Measurements from ENCODE around the gene CEP350.

Gene CEP350

GRCh38 chr1:179969962-179970361 is 15.4 kb downstream of the CEP350 start:
- no CpG with 5 or more reads among the region's 1 CpG for WGBS
- Histone ChIP-seq H3K9me3 (ENCODE audit: insufficient read depth, low read depth, low read length) (no peaks in the 10 kb centered on the region; the same call in 1 of the 2 replicates), H3K36me3 (ENCODE audit: insufficient read depth, low read length) (no peaks in the 10 kb centered on the region; the same call in 1 of the 2 replicates), H3K27ac (ENCODE audit: low read depth, low read length) (no peak overlapping the region), H3K27me3 (ENCODE audit: insufficient read depth, low read length) (no peaks in the 10 kb centered on the region), H3K4me1 (ENCODE audit: insufficient read depth, low read length) (no peaks in the 10 kb centered on the region; the same call in 1 of the 2 replicates), H3K4me3 (ENCODE audit: low read length) (no peak overlapping the region), H3K9ac (ENCODE audit: low read depth, low read length) (no peak overlapping the region)

GRCh38 chr1:179971563-179972496 is 17.2 kb downstream of the CEP350 start:
- H3K4me1 ChIP-seq (ENCODE audit: insufficient read depth, low read length) = peaks cover 4% of the 10 kb centered on the region; the same call in 1 of the 2 replicates
- H3K9ac ChIP-seq (ENCODE audit: low read depth, low read length) = no peak overlapping the region
- no peak overlapping the region for H3K4me3 ChIP-seq (ENCODE audit: low read length)
- no peaks in the 10 kb centered on the region; the same call in 1 of the 2 replicates for H3K36me3 ChIP-seq (ENCODE audit: insufficient read depth, low read length)
- 79% methylated on average over 5 of the region's 5 CpGs for WGBS
- no peak overlapping the region for H3K27ac ChIP-seq (ENCODE audit: low read depth, low read length)
- H3K27me3 ChIP-seq (ENCODE audit: insufficient read depth, low read length) = no peaks in the 10 kb centered on the region
- no peaks in the 10 kb centered on the region; the same call in 1 of the 2 replicates for H3K9me3 ChIP-seq (ENCODE audit: insufficient read depth, low read depth, low read length)

GRCh38 chr1:179973198-179974110 is 18.8 kb downstream of the CEP350 start:
- Histone ChIP-seq H3K36me3 (ENCODE audit: insufficient read depth, low read length) (no peaks in the 10 kb centered on the region; the same call in 1 of the 2 replicates), H3K9ac (ENCODE audit: low read depth, low read length) (no peak overlapping the region), H3K4me1 (ENCODE audit: insufficient read depth, low read length) (peaks cover 10% of the 10 kb centered on the region; the same call in 1 of the 2 replicates), H3K27me3 (ENCODE audit: insufficient read depth, low read length) (no peaks in the 10 kb centered on the region), H3K4me3 (ENCODE audit: low read length) (no peak overlapping the region), H3K27ac (ENCODE audit: low read depth, low read length) (no peak overlapping the region), H3K9me3 (ENCODE audit: insufficient read depth, low read depth, low read length) (no peaks in the 10 kb centered on the region)
- WGBS = 88% methylated on average over 1 of the region's 6 CpGs

- H3K9me3 ChIP-seq (ENCODE audit: insufficient read depth, low read depth, low read length) = no peaks in the 10 kb centered on the region; the same call in 1 of the 2 replicates
- peaks cover 10% of the 10 kb centered on the region; the same call in 1 of the 2 replicates for H3K4me1 ChIP-seq (ENCODE audit: insufficient read depth, low read length)
- no peaks in the 10 kb centered on the region for H3K27me3 ChIP-seq (ENCODE audit: insufficient read depth, low read length)
- WGBS = 78% methylated on average over 3 of the region's 4 CpGs
- H3K9ac ChIP-seq (ENCODE audit: low read depth, low read length) = no peak overlapping the region
- no peak overlapping the region for H3K27ac ChIP-seq (ENCODE audit: low read depth, low read length)
- no peak overlapping the region for H3K4me3 ChIP-seq (ENCODE audit: low read length)
- H3K36me3 ChIP-seq (ENCODE audit: insufficient read depth, low read length) = no peaks in the 10 kb centered on the region
Measured at GRCh38 chr1:179976970-179977651, 22.5 kb downstream of the CEP350 start.

- H3K4me3 ChIP-seq (ENCODE audit: low read length) = no peak overlapping the region
- no peak overlapping the region for H3K9ac ChIP-seq (ENCODE audit: low read depth, low read length)
- H3K4me1 ChIP-seq (ENCODE audit: insufficient read depth, low read length) = peaks cover 10% of the 10 kb centered on the region; the same call in 1 of the 2 replicates
- no peaks in the 10 kb centered on the region; the same call in 1 of the 2 replicates for H3K9me3 ChIP-seq (ENCODE audit: insufficient read depth, low read depth, low read length)
- H3K27me3 ChIP-seq (ENCODE audit: insufficient read depth, low read length) = no peaks in the 10 kb centered on the region
- 96% methylated on average over 5 of the region's 5 CpGs for WGBS
- no peaks in the 10 kb centered on the region for H3K36me3 ChIP-seq (ENCODE audit: insufficient read depth, low read length)
- no peak overlapping the region for H3K27ac ChIP-seq (ENCODE audit: low read depth, low read length)
Measured at GRCh38 chr1:179978199-179979079, 23.8 kb downstream of the CEP350 start.

- 100% methylated on average over 1 of the region's 1 CpG for WGBS
- no peaks in the 10 kb centered on the region; the same call in 1 of the 2 replicates for H3K9me3 ChIP-seq (ENCODE audit: insufficient read depth, low read depth, low read length)
- H3K4me1 ChIP-seq (ENCODE audit: insufficient read depth, low read length) = no peaks in the 10 kb centered on the region
- peaks cover 4% of the 10 kb centered on the region; the same call in 1 of the 2 replicates for H3K36me3 ChIP-seq (ENCODE audit: insufficient read depth, low read length)
- no peak overlapping the region for H3K27ac ChIP-seq (ENCODE audit: low read depth, low read length)
- H3K27me3 ChIP-seq (ENCODE audit: insufficient read depth, low read length) = no peaks in the 10 kb centered on the region
- no peak overlapping the region for H3K4me3 ChIP-seq (ENCODE audit: low read length)
- H3K9ac ChIP-seq (ENCODE audit: low read depth, low read length) = no peak overlapping the region
Measured at GRCh38 chr1:179984101-179984500, 29.5 kb downstream of the CEP350 start.

GRCh38 chr1:179984942-179985341 is 30.3 kb downstream of the CEP350 start:
- Histone ChIP-seq H3K4me3 (ENCODE audit: low read length) (no peak overlapping the region), H3K36me3 (ENCODE audit: insufficient read depth, low read length) (peaks cover 6% of the 10 kb centered on the region; the same call in 1 of the 2 replicates), H3K9ac (ENCODE audit: low read depth, low read length) (no peak overlapping the region), H3K27me3 (ENCODE audit: insufficient read depth, low read length) (no peaks in the 10 kb centered on the region), H3K27ac (ENCODE audit: low read depth, low read length) (no peak overlapping the region), H3K4me1 (ENCODE audit: insufficient read depth, low read length) (no peaks in the 10 kb centered on the region), H3K9me3 (ENCODE audit: insufficient read depth, low read depth, low read length) (no peaks in the 10 kb centered on the region)

GRCh38 chr1:179990847-179991246 is 36.2 kb downstream of the CEP350 start:
- Histone ChIP-seq H3K4me3 (ENCODE audit: low read length) (no peak overlapping the region), H3K27ac (ENCODE audit: low read depth, low read length) (no peak overlapping the region), H3K27me3 (ENCODE audit: insufficient read depth, low read length) (no peaks in the 10 kb centered on the region), H3K9me3 (ENCODE audit: insufficient read depth, low read depth, low read length) (no peaks in the 10 kb centered on the region), H3K36me3 (ENCODE audit: insufficient read depth, low read length) (peaks cover 34% of the 10 kb centered on the region), H3K4me1 (ENCODE audit: insufficient read depth, low read length) (no peaks in the 10 kb centered on the region), H3K9ac (ENCODE audit: low read depth, low read length) (no peak overlapping the region)
- 98% methylated on average over 3 of the region's 3 CpGs for WGBS

GRCh38 chr1:179995576-179995975 is 41.0 kb downstream of the CEP350 start:
- peaks cover 52% of the 10 kb centered on the region for H3K36me3 ChIP-seq (ENCODE audit: insufficient read depth, low read length)
- H3K27me3 ChIP-seq (ENCODE audit: insufficient read depth, low read length) = no peaks in the 10 kb centered on the region
- no peak overlapping the region for H3K4me3 ChIP-seq (ENCODE audit: low read length)
- H3K4me1 ChIP-seq (ENCODE audit: insufficient read depth, low read length) = no peaks in the 10 kb centered on the region
- 100% methylated on average over 1 of the region's 1 CpG for WGBS
- H3K9ac ChIP-seq (ENCODE audit: low read depth, low read length) = no peak overlapping the region
- no peaks in the 10 kb centered on the region for H3K9me3 ChIP-seq (ENCODE audit: insufficient read depth, low read depth, low read length)
- H3K27ac ChIP-seq (ENCODE audit: low read depth, low read length) = no peak overlapping the region

- Histone ChIP-seq H3K27me3 (ENCODE audit: insufficient read depth, low read length) (no peaks in the 10 kb centered on the region), H3K27ac (ENCODE audit: low read depth, low read length) (no peak overlapping the region), H3K9me3 (ENCODE audit: insufficient read depth, low read depth, low read length) (no peaks in the 10 kb centered on the region), H3K36me3 (ENCODE audit: insufficient read depth, low read length) (peaks cover 53% of the 10 kb centered on the region), H3K4me1 (ENCODE audit: insufficient read depth, low read length) (no peaks in the 10 kb centered on the region), H3K4me3 (ENCODE audit: low read length) (no peak overlapping the region), H3K9ac (ENCODE audit: low read depth, low read length) (no peak overlapping the region)
- 89% methylated on average over 1 of the region's 1 CpG for WGBS
Measured at GRCh38 chr1:179996099-179996498, 41.5 kb downstream of the CEP350 start.

Measured in HUES64 (cell line).